ENCODE data around the gene TMCC1. TPM values are rescaled to one million over a fixed set of nuclear protein-coding genes. Genes with fewer than 3 reads are reported as not detected.
A peak's percentile ranks its signal among the peaks of the same experiment; 100 is the strongest.

Gene TMCC1
- 7.9 and 11.4 TPM in 2 replicates for total RNA-seq (2014; rRNA removed; shearing (Covaris generic))

GRCh38 chr3:129893581-129894070 is at the start of gene TMCC1:
TMCC1 (minus strand) TSS chr3:129893711.
- Histone ChIP-seq H3K4me1 (replicated peaks) (peaks cover 32% of the 10 kb centered on the region), H3K9me3 (replicated peaks) (no peaks in the 10 kb centered on the region; the same call in 1 of the 2 replicates), H3K27ac (peak within 1 kb of the TSS; percentile 78), H3K27me3 (replicated peaks) (no peaks in the 10 kb centered on the region), H3K36me3 (peaks cover 6% of the 10 kb centered on the region), H3K4me3 (peak within 1 kb of the TSS; percentile 94)
- peak; percentile 71 to 77 for DNase-seq (ENCODE audit: low read depth in 1 of 2, low spot score in 2 of 2)

- Histone ChIP-seq H3K9me3 (replicated peaks) (no peaks in the 10 kb centered on the region), H3K27me3 (replicated peaks) (0 out of 2 replicates have a peak, but pooled peaks cover 3% of the 10 kb centered on the region)
- no peak for DNase-seq (ENCODE audit: low read depth in 1 of 2, low spot score in 2 of 2)
Measured at GRCh38 chr3:129943020-129943419, 49.5 kb upstream of the TMCC1 start.

GRCh38 chr3:129942296-129942695 is 48.8 kb upstream of the TMCC1 start:
- no peak overlapping the region for H3K27ac ChIP-seq
- 0 out of 2 replicates have a peak, but pooled peaks cover 3% of the 10 kb centered on the region for H3K27me3 ChIP-seq (replicated peaks)
- H3K9me3 ChIP-seq (replicated peaks): no peaks in the 10 kb centered on the region
- H3K36me3 ChIP-seq: no peaks in the 10 kb centered on the region
- no peaks in the 10 kb centered on the region for H3K4me1 ChIP-seq (replicated peaks)
- H3K4me3 ChIP-seq: no peak overlapping the region
- DNase-seq (ENCODE audit: low read depth in 1 of 2, low spot score in 2 of 2): peak; percentile 35 to 61

More at GRCh38 chr3:129943020-129943419, 49.5 kb upstream of the TMCC1 start:
- H3K4me1 ChIP-seq (replicated peaks): no peaks in the 10 kb centered on the region
- H3K27ac ChIP-seq: no peak overlapping the region
- H3K4me3 ChIP-seq: no peak overlapping the region
- H3K36me3 ChIP-seq: no peaks in the 10 kb centered on the region

GRCh38 chr3:129940086-129940485 is 46.6 kb upstream of the TMCC1 start:
- Histone ChIP-seq H3K9me3 (replicated peaks) (no peaks in the 10 kb centered on the region), H3K27me3 (replicated peaks) (0 out of 2 replicates have a peak, but pooled peaks cover 3% of the 10 kb centered on the region), H3K27ac (no peak overlapping the region), H3K36me3 (no peaks in the 10 kb centered on the region), H3K4me3 (no peak overlapping the region), H3K4me1 (replicated peaks) (peaks cover 5% of the 10 kb centered on the region)
- DNase-seq (ENCODE audit: low read depth in 1 of 2, low spot score in 2 of 2): no peak

GRCh38 chr3:129938140-129938930 is 44.8 kb upstream of the TMCC1 start:
- DNase-seq (ENCODE audit: low read depth in 1 of 2, low spot score in 2 of 2): no peak
- Histone ChIP-seq H3K27me3 (replicated peaks) (no peaks in the 10 kb centered on the region), H3K27ac (no peak overlapping the region)

DNA sequence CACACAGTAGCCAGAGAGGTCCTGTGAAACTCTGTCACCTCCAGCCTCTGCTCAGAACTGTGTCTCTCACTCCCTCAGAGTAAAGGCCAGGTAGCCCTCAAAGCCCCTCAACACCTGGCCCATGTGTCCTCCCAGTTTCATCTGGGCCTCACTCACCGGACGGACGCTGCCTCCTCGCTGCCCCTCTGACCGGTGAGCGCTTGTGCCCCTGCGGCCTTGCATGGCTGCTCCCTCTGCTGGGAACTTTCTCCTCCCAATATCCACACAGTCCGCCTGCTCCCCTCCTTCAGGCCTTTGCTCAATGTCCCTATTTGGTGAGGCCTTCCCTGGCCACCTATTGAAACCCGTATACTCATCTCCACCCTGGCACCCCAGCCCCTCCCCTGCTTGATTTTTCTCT is 44.2 kb upstream of the TMCC1 start:
- Histone ChIP-seq H3K36me3 (no peaks in the 10 kb centered on the region), H3K27ac (no peak overlapping the region)

More at GRCh38 chr3:129938140-129938930, 44.8 kb upstream of the TMCC1 start:
- no peaks in the 10 kb centered on the region for H3K9me3 ChIP-seq (replicated peaks)
- no peaks in the 10 kb centered on the region for H3K36me3 ChIP-seq
- no peak overlapping the region for H3K4me3 ChIP-seq
- peaks cover 5% of the 10 kb centered on the region for H3K4me1 ChIP-seq (replicated peaks)

DNA sequence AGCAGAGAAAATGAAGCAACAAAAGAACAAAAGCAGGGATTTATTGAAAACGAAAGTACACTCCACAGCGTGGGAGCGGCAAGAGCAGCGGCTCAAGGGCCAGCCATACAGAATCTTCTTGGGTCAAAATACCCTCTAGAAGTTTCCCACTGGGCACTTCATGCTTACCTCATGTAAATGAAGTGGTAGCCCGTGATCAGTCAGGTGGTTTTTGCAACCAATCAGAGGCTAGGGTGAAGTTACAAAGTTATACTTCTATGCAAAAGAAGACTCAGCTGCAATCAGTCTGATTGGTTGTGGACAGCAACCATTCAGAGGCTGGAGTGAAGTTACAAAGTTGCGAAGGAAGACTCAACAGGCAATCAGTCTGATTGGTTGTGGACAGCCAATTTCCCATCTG is 43.2 kb upstream of the TMCC1 start:
- H3K27ac ChIP-seq: peak overlapping the region; percentile 22
- H3K4me1 ChIP-seq (replicated peaks): peaks cover 5% of the 10 kb centered on the region
- no peaks in the 10 kb centered on the region for H3K36me3 ChIP-seq
- H3K27me3 ChIP-seq (replicated peaks): no peaks in the 10 kb centered on the region
- H3K9me3 ChIP-seq (replicated peaks): no peaks in the 10 kb centered on the region
- peak overlapping the region; percentile 29 for H3K4me3 ChIP-seq
- peak; percentile 48 to 59 for DNase-seq (ENCODE audit: low read depth in 1 of 2, low spot score in 2 of 2)

More for the DNA sequence above, 44.2 kb upstream of the TMCC1 start:
- no peaks in the 10 kb centered on the region for H3K27me3 ChIP-seq (replicated peaks)
- peaks cover 5% of the 10 kb centered on the region for H3K4me1 ChIP-seq (replicated peaks)
- H3K4me3 ChIP-seq: no peak overlapping the region
- DNase-seq (ENCODE audit: low read depth in 1 of 2, low spot score in 2 of 2): no peak
- H3K9me3 ChIP-seq (replicated peaks): no peaks in the 10 kb centered on the region

DNA sequence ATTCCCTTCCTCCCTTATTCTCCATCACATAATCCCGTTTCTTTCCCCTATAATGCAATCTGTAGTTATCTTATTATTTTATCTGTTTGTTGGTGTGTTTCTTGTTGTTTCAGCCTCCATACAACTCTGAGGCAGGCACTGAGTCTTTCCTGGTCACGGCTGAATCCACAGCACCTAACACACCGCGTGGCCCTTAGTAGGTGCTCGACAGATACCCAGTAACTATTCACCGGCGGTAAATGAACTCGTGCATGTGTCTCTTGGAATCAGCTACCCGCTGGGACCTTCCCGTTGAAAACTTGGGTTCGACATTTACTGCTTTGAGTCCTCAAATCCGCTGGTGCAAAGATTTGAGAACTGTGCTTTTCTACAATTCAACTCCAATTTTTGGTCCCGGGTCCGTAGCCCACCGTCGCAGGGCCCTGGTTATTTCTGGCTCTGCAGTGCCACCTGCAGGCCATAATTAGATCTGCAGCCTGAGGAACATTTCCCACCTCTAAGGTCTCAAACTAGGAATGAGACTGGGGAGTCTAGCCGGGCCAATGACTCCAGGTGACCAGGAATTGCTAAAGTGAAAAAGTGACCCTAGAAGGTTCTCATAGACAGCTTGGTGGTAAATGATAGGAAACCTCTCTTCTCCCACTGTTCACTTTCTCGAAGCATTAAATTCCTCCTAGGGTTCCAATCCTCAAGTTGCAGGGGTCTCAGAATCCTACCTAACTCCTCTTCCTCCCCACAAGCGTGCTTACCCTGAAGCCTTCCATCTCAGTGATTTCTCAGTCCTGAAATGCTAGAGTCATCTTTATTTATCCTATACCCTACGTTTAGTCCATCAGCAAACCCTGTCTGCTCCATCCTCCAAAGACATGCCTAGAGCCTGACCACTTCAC is 41.0 kb upstream of the TMCC1 start:
- peak in 1 of 2 experiments; percentile 31 for DNase-seq (ENCODE audit: low read depth in 1 of 2, low spot score in 2 of 2)
- Histone ChIP-seq H3K9me3 (replicated peaks) (no peaks in the 10 kb centered on the region; the same call in 1 of the 2 replicates), H3K27ac (no peak overlapping the region), H3K4me1 (replicated peaks) (peaks cover 5% of the 10 kb centered on the region), H3K27me3 (replicated peaks) (no peaks in the 10 kb centered on the region), H3K36me3 (no peaks in the 10 kb centered on the region), H3K4me3 (no peak overlapping the region)

- no peak overlapping the region for H3K4me3 ChIP-seq
- peaks cover 5% of the 10 kb centered on the region for H3K4me1 ChIP-seq (replicated peaks)
- H3K36me3 ChIP-seq: no peaks in the 10 kb centered on the region
- no peak for DNase-seq (ENCODE audit: low read depth in 1 of 2, low spot score in 2 of 2)
- H3K9me3 ChIP-seq (replicated peaks): no peaks in the 10 kb centered on the region; the same call in 1 of the 2 replicates
- no peak overlapping the region for H3K27ac ChIP-seq
- H3K27me3 ChIP-seq (replicated peaks): no peaks in the 10 kb centered on the region
Measured at GRCh38 chr3:129933471-129933870, 40.0 kb upstream of the TMCC1 start.

- no peak overlapping the region for H3K27ac ChIP-seq
Measured at GRCh38 chr3:129929383-129929782, 35.9 kb upstream of the TMCC1 start.

GRCh38 chr3:129927072-129927471 is 33.6 kb upstream of the TMCC1 start:
- H3K4me3 ChIP-seq: no peak overlapping the region
- H3K9me3 ChIP-seq (replicated peaks): no peaks in the 10 kb centered on the region; the same call in 1 of the 2 replicates
- no peaks in the 10 kb centered on the region for H3K27me3 ChIP-seq (replicated peaks)
- no peak overlapping the region for H3K27ac ChIP-seq
- DNase-seq (ENCODE audit: low read depth in 1 of 2, low spot score in 2 of 2): no peak
- H3K36me3 ChIP-seq: no peaks in the 10 kb centered on the region
- H3K4me1 ChIP-seq (replicated peaks): no peaks in the 10 kb centered on the region

More at GRCh38 chr3:129929383-129929782, 35.9 kb upstream of the TMCC1 start:
- Histone ChIP-seq H3K4me1 (replicated peaks) (no peaks in the 10 kb centered on the region), H3K27me3 (replicated peaks) (no peaks in the 10 kb centered on the region), H3K36me3 (no peaks in the 10 kb centered on the region), H3K9me3 (replicated peaks) (no peaks in the 10 kb centered on the region; the same call in 1 of the 2 replicates), H3K4me3 (no peak overlapping the region)
- DNase-seq (ENCODE audit: low read depth in 1 of 2, low spot score in 2 of 2): no peak

GRCh38 chr3:129919806-129920205 is 26.3 kb upstream of the TMCC1 start:
- H3K27me3 ChIP-seq (replicated peaks): no peaks in the 10 kb centered on the region; the same call in 1 of the 2 replicates

DNA sequence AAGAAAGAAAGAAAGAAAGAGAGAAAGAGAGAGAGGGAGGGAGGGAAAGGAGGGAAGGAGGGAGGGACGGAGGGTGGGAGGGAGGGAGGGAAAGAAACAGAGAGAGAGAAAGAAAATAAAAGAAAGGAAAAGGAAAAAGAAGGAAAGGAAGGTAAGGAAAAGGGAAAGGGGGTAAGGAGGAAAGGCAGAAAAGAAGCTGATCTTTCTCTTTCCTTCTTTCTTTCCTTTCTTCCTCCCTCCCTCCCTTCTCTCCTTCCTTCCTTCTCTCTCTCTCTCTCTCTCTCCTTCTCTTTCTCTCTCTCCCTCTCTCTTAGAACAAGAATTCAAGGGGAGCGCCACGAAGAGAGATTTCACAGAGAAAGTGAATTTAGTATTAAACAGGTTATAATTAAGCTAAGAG is 25.8 kb upstream of the TMCC1 start:
- Histone ChIP-seq H3K4me3 (no peak overlapping the region), H3K36me3 (no peaks in the 10 kb centered on the region), H3K4me1 (replicated peaks) (no peaks in the 10 kb centered on the region), H3K9me3 (replicated peaks) (peaks cover 11% of the 10 kb centered on the region), H3K27ac (no peak overlapping the region), H3K27me3 (replicated peaks) (no peaks in the 10 kb centered on the region; the same call in 1 of the 2 replicates)
- no peak for DNase-seq (ENCODE audit: low read depth in 1 of 2, low spot score in 2 of 2)

More at GRCh38 chr3:129919806-129920205, 26.3 kb upstream of the TMCC1 start:
- no peaks in the 10 kb centered on the region for H3K4me1 ChIP-seq (replicated peaks)
- no peak overlapping the region for H3K27ac ChIP-seq
- no peaks in the 10 kb centered on the region for H3K36me3 ChIP-seq
- no peak overlapping the region for H3K4me3 ChIP-seq
- DNase-seq (ENCODE audit: low read depth in 1 of 2, low spot score in 2 of 2): no peak
- peaks cover 11% of the 10 kb centered on the region for H3K9me3 ChIP-seq (replicated peaks)

Data from SJSA1 (cell line).